Measurements from ENCODE around the gene PDE3B.
"Not testable (repeated sequence)": the region's sequence is repeated elsewhere in the genome, so short reads cannot be mapped to it uniquely, and the experiment has no call there.

The PDE3B gene

DNA sequence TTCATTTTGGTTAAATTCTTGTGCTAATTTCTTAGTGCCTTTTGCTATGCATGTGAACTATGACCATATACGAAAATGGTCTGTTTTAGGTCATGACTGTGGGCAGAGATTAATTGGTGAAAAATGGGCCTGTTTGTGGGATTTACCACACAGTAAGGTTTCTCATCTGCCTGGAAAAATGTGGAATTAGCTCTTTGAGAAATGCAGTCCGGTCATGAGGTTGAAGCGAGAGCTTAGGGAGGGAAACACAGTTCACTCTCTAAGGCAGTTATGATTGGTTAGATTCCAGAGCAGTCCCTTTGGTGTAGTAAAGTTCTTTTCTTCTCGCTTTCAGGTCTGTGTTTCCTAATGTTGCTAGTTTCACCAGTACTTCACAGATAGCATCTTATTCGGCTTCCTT, 1.2 kb upstream of the PDE3B start:
- no peak for DNase-seq

DNA sequence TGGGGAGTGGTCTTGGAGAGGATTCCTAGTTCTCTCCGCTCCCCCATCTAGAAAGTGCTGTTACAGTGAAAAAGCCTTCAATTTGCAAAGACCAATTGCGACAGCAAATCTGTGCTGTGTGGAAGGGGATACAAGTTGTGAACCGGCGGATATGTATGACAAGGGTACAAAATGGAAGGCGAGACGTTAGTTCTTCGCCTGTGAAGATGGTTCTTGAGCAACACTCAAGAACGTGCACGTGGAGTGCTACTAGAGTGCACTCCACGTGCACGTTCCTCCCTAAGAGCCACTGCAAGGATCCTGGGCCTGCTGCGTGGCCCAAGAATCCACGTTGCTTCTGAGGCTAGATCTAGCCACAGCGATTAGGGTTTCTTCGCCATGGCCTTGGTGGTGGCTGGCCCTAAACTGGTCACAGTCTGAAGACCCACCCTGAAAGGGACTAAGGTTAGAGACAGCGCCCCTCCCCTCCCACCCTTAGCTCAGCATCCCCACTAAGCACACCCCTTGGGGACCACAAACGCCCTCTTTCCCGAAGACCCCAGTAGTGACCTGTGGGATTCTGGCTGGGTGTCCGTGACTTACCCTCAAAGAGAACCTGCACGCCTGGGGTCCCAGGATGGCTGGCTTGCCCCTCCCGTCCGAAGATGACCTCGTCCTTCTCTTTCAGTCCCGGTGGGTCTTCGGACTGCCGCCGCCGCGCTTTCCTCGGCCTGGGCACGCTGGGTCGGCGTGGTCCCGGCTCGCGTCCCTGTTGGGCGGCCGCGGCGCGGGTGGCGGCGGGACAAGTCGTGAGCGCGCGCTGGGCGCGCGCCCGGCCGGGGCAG, 519 bp upstream of the PDE3B start:
- DNase-seq, result no peak

DNA sequence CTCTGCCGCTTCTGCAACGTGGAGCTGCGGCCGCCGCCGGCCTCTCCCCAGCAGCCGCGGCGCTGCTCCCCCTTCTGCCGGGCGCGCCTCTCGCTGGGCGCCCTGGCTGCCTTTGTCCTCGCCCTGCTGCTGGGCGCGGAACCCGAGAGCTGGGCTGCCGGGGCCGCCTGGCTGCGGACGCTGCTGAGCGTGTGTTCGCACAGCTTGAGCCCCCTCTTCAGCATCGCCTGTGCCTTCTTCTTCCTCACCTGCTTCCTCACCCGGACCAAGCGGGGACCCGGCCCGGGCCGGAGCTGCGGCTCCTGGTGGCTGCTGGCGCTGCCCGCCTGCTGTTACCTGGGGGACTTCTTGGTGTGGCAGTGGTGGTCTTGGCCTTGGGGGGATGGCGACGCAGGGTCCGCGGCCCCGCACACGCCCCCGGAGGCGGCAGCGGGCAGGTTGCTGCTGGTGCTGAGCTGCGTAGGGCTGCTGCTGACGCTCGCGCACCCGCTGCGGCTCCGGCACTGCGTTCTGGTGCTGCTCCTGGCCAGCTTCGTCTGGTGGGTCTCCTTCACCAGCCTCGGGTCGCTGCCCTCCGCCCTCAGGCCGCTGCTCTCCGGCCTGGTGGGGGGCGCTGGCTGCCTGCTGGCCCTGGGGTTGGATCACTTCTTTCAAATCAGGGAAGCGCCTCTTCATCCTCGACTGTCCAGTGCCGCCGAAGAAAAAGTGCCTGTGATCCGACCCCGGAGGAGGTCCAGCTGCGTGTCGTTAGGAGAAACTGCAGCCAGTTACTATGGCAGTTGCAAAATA, 816 bp downstream of the PDE3B start:
- DNase-seq, result peak; percentile 62

DNA sequence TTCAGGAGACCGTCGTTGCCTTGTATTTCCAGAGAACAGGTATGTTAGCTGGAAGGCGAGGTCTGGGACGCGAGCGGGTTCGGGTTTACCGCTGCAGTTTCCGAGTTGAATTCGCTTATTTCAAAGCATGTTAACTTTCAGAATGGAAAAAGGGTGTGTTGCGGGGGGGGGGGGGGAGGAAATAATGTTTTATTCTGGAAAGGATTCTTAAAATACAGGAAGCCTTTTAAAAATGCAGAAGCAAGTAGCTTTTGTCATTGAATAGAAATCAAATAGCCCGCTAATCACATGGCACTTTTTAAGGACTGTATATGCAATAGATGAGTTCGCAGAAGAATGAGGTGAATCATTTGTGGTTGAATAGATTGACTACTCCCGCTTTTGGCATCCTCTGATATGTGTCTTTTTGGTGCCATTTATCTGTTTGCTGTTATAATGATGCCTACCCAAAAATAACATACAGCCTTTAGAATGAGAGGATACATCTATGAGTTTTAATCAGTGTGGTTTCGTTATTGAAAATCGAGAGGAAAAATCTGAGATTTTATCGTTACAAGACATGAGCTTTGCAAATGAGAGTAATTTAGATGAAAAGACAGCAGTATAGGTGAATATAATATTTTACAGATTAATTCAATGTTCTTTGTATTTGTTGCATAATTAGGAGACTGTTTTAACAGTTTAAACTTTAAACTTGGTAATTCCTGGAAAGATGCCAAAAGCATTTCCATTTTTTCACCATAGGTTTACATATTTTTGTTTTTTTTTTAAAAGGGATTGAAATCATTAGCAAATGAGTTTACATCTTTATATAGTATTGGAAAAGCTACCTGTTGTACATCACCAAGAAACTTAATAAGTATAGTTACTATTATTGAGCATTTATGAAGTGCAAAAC, 1.7 kb downstream of the PDE3B start:
- peak; percentile 23 for DNase-seq

DNA sequence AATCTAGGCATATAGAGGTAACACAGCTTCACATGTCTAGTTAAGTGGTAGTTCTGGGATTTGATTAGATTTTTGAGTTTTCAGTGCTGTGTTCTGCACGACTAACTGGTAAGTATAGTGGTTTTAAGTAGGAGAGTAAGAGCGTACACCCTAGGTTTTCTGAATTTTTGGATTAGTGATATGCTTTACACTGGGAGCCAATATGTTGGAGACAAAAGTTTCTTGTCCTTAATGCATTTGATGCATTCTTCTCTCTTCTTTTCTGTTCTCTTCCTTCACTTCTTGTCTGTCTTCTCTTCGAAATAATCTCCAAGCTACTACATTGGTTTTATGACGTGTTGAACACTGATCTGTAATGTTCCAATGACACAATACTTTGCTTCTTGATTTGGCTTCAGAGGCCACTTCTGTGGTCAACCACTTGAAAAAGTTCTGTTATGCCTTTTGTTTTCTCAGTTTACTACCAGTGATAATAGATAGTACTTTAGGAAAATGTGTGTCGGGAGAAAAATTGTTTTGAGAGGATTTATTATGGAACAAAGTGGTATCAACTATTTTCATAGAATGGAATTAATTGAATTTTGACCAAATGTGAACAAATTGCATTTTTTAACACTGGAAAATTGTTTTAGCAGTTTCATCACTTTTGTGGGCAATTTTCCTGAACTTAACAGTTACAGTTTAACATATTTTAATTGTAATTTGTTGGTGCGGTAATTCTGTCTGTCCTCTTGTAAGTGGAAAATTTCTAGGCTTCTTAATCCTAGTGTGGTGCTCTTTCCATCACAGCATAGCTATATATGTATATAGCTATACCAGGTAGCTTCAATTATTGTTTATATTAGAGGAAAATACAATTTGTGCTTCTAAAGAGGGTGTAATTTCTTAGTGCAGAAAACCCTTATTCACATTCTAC, 2.6 kb downstream of the PDE3B start:
- DNase-seq, result no peak

DNA sequence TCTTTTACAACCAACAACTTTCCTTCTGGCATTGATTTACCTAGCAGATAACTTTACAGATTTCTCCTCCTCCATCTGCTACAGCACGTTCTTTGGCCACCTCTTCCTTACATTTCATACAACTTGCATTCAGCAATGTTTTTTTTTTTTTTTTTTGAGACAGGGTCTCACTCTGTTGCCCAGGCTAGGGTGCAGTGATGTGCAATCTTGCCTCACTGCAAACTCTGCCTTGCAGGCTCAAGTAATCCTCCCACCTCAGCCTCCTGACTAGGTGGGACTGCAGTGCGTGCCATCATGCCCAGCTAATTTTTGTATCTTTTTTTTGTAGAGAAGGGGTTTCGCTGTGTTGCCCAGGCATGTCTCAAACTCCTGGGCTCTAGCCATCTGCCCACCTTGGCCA, 6.5 kb downstream of the PDE3B start:
- DNase-seq, result no peak

DNA sequence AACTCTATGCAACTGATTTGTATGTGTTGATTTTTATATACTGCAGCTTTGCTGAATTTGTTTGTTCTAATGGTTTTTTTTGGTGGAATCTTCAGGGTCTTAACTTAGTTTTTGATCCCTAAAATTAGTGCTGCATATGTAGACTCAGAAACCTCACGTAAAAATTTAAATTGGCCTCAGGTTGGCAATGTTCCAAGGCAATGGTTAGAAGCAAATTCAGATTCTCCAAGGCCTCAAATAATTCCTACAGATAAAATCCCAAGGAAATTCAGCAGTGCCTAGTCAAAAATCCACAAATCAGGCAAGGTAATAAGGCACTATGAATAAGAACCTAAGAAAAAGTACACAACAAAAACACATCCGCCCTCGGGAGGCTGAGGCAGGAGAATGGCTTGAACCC, 9.5 kb downstream of the PDE3B start:
- no peak for DNase-seq

DNA sequence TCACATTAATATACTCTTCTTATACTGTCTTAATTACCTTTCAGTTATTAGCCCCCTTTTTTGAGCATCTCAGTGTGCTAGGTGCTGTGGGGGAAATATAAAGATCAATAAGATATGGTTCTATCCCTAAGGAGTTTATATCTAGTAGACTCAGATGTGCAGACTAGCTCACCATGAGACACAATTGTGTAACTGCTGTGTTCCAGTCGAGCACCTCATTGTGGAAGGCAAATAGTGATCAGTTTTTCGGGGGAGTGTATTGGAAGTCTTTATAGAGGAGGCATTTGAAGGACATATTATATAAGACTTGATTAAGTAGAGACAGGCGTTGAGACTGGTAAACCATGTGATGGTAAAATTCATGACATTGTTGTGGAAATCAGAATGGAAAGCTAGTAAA, 11.8 kb downstream of the PDE3B start:
- no peak for DNase-seq

DNA sequence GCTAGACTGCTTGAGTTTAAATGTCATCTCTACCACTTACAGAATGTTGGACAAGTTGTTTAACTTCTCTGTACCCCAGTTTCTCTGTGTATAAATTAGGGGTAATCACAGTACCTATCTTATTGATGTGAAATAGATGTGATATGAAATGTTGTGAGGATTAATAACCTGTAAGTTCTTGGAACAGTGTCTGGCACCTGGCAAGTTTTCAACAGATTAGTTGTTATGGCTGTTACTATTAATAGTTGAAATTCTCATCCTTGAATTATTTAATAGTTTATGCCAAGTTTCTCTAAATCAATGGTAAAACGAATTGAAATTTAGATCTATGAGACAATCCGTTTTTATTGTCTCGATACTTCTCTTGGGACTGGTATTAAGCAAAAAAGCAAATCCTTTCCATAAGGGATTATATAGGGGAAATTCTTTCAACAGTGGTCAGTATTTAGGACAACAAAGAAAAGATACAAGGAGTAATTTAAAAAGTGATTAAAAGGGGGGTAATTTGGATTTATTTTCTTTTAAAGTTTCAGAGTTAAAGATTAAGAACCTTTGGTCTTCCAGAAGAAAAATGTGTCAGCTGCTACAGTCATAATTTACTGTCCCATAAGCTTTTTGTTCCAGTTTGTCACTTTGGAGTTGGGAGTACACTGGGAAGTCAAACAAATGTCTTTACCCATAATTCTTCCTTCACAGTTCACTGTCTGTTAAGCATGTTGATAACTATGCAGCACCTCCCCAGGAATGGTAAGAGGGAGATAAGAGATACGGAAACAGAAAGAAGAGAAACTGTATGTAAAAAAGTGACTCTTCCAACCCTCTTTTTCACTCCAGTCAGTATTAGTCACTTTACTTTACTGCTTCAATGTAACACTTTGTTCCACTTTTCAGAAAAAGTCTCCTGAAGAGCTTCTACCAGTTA, 13.2 kb downstream of the PDE3B start:
- no peak for DNase-seq

DNA sequence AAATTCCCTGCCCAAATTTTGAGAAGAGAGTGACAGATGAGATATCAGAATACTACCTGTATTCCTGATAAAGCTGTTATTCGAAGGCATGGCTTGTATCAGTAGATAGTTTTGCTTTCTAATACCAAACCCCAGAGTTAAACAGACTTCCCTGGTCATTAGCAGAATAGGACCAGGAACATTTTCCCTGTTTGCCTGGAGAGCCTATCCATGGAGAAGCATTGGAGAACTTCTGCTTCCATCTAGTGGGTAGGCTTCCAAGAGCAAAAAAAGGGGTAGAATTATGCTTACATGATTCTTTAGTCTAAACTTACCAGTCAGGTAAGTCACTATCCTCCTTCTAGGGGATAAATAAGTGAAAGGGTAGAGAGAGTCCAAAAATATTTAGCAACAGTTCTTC, 14.2 kb downstream of the PDE3B start:
- no peak for DNase-seq

DNA sequence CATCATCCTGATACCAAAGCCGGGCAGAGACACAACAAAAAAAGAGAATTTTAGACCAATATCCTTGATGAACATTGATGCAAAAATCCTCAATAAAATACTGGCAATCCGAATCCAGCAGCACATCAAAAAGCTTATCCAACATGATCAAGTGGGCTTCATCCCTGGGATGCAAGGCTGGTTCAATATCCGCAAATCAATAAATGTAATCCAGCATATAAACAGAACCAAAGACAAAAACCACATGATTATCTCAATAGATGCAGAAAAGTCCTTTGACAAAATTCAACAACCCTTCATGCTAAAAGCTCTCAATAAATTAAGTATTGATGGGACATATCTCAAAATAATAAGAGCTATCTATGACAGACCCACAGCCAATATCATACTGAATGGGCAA, 21.3 kb downstream of the PDE3B start:
- DNase-seq, result not testable (repeated sequence)

DNA sequence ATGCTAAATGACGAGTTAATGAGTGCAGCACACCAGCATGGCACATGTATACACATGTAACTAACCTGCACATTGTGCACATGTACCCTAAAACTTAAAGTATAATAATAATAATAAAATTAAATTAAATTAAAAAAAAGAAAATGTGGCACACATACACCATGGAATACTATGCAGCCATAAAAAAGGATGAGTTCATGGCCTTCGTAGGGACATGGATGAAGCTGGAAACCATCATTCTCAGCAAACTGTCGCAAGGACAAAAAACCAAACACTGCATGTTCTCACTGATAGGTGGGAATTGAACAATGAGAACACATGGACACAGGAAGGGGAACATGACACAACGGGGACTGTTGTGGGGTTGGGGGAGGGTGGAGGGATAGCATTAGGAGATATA, 23.7 kb downstream of the PDE3B start:
- DNase-seq, result not testable (repeated sequence)

DNA sequence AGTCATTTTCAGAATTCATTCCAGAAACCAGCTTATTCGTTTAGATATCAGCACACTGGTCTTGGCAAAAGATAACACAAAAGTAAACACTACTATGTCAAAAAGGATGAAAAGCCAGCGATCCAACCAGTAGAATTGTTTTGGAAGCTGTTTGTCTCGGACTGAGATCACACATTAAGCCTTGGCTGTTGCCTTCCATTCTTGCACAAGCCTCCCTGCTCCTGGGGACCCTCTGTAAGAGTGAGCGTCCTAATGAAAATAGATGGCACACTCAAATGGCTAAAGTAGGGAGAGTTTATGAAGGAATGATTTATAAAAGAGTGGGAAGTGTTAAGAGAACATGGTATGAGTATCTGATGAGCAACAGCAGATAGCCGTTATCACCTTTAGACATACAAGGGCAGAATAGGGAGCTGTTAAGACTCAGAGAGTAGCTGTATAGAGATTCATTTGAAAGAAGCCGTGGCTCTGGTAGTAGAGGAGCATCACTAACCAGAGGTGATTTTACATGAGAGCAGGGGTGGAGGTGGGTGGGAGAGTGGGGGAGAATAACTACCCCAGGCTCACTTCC, 25.2 kb downstream of the PDE3B start:
- DNase-seq, result no peak

DNA sequence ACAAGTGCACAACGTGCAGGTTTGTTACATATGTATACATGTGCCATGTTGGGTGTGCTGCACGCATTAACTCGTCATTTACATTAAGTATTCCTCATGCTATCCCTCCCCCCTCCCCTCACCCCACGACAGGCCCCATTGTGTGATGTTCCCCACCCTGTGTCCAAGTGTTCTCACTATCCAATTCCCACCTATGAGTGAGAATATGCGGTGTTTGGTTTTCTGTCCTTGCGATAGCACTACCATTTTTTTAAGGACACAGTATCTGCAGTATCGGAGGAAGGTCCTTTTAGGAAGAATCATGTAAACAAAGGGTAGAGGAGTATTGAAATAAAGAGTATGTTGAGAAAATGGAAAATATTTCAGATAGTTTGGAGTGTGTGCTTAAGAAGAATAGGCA, 25.9 kb downstream of the PDE3B start:
- no peak for DNase-seq

DNA sequence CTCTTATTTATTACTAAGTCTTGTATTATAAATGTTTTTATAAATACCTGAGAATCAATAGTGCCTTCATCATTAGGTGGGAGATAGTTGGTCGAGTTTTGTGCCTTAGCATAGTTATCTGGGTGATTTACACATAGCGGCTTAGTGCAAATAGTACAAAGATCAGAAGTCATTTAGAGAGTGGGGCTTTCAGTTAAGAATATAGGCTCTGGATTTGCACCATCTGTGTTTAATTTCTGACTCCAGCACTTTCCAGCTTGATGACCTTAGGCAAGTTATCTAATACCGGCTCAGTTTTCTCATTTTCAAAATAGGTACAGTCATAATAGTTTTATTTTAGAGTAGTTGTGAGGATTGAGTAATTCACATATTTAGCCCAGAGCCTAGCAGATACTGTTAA, 26.4 kb downstream of the PDE3B start:
- no peak for DNase-seq

DNA sequence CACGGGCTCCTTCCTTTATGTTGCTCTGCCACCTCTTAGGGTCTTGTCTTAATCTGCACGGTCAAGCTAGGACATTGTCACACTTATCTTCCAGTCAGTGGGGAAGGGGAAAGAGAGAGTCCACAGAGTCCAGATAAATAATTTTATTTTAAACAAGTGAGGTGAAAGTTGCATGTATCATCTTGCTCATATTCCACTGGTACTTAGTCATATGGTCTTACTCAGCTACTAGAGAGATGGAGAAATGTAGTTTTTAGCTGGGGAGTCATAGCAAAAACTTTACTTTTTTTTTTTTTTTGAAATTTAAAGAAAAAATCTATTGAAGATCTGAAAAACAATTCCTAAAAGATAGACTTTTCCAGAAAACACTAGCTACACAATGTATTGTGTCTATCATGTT, 29.0 kb downstream of the PDE3B start:
- DNase-seq, result no peak

DNA sequence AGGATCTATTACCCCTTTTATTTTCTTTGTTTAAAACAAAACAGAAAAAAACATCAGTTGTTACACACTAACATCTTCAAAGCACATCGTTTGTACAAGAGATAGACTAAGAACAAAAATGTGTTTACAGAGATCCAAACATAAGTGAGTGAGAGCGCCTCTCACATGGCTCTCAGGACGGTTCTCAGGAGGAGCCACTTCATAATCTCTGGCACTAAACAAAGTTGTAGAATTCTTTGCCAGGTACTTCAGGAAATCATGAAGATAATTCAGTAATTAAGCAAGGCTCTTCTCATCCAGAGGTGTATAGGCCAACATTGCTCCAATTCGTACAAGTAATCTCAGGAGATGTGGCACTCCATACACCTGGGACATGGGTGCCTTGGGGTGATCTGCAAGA, 29.8 kb downstream of the PDE3B start:
- DNase-seq, result no peak

DNA sequence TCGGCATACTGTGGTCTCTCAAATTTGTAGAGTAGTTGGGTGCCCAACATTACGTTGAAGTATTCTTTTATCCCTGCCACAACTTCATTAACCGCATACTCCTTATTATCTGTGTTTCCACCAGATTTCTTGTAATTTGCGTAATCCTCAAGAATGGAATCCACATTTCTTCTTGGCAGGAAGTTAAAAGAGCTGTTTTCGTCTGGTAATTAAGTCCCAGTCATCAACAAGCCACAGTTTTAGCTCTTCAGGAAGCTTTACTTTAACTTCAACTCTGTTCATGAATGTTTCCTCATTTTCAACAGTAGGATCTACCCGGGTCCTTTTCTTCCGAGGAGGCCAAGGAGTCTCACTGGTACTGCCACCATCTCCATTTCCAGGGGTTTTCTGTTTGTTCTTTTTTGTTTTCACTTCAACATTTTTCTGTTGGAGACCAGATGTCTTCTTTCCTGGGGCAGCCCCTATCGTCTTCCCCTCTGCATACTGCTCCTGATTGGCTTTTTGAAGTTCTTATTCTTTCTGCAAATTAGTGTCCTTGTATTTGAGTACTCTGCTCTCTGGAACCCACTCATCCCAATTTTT, 30.3 kb downstream of the PDE3B start:
- DNase-seq, result no peak

DNA sequence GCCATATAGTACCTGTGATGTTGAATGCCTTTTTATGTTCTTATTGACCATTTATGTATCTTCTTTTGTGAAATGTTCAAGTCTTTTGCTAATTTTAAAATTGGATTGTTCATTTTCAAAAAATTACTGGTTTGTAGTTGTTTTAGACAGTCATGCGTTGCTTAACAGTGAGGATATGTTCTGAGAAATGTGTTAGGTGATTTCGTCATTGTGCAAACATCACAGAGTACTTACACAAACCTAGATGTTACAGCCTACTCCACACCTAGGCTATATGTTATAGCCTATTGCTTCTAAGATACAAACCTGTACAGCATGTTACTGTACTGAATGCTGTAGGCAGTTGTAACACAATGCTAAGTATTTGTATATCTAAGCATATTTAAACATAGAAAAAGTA, 32.5 kb downstream of the PDE3B start:
- no peak for DNase-seq

DNA sequence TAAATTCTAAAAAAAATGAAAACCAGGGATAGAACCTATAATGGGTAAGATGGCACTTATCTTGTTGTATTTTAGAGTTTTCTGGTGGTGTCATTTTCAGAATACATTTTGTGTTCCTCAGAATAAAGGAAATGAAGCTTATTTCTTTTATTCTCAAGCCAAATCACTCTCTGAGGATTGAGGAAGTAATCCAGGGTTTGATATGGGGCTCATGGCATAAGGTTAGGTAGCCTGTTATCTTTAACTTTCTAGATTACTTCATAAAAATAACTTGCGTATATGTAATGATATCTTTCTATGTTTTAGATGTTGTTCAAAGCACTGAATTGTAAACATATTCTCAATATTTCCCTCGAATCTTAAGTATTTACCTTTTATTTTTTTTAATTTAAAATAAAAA, 33.5 kb downstream of the PDE3B start:
- no peak for DNase-seq
